K562 (cell line): ENCODE data around the gene CTPS2. TPM values are rescaled to one million over a fixed set of nuclear protein-coding genes. Genes with fewer than 3 reads are reported as not detected.
A peak's percentile ranks its signal among the peaks of the same experiment; 100 is the strongest.

Experiments used
- ATAC-seq: fragments of 200-7000 bp; cut with Tn5 transposase; 3 replicates; pipeline ENCODE4 v1.9.1; 2020; ENCODE audit warnings: moderate library complexity
- BruUV-seq: library from RNA; stranded (reverse); fragments of 400-500 nt; replicated peaks from 2 replicates; lab custom pipeline; 2021; lab: Mats Ljungman, UMichigan
- CTCF ChIA-PET: fragments of 300-600 bp; formaldehyde crosslinking; extraction: SDS; loops from one replicate; lab custom pipeline; 2021; ENCODE audit warnings: low intra/inter-chr PET ratio; lab: Yijun Ruan, JAX
- POLR2A ChIA-PET: fragments of 300-600, 350-650 bp; sonication (Branson Sonifier 250); formaldehyde crosslinking; extraction: SDS; loops from one replicate; lab custom pipeline; 2021; ENCODE audit warnings: antibody characterized with exemption, inconsistent platforms; lab: Yijun Ruan, JAX
- DNase-seq, 4 experiments: peaks; one replicate each; pipeline versions ENCODE4 v3.0.0 to v3.0.0-alpha.2; 2011 to 2018; ENCODE audit warnings: low spot score in 3 of 4, mixed read lengths in 3 of 4; ENCODE audit errors: extremely low read depth in 1 of 4
- FAIRE-seq: peaks from 2 replicates; lab custom pipeline; 2011; peaks lifted over from hg19 to GRCh38; lab: Jason Lieb, UNC
- H2AFZ ChIP-seq: 2 replicates; pipeline ENCODE4 v1.6.0; 2011; ENCODE audit warnings: low read depth, low read length, control low read depth, inconsistent platforms
- H3K27ac ChIP-seq: fragments of 200-600 bp; 3 replicates; pipeline ENCODE4 v1.8.0; 2011; ENCODE audit warnings: low read depth, mild to moderate bottlenecking, control low read depth, inconsistent platforms, low read length, moderate library complexity, mixed read lengths; ENCODE audit errors: extremely low read depth
- H3K27me3 ChIP-seq, 2 experiments: fragments of 300-600 bp in 1 of 2; 2 replicates in 1 of 2; 3 replicates in 1 of 2; pipeline versions ENCODE4 v1.6.0 to v1.8.0; 2011; ENCODE audit warnings: inconsistent platforms in 2 of 2, low read length in 2 of 2, mild to moderate bottlenecking in 1 of 2, mixed read lengths in 1 of 2, moderate library complexity in 1 of 2; ENCODE audit not compliant: control insufficient read depth in 2 of 2, insufficient read depth in 2 of 2
- H3K36me3 ChIP-seq: fragments of 300-600 bp; 3 replicates; pipeline ENCODE4 v1.8.0; 2011; ENCODE audit warnings: mild to moderate bottlenecking, low read length, inconsistent platforms; ENCODE audit not compliant: control insufficient read depth, insufficient read depth
- H3K4me1 ChIP-seq, 2 experiments: fragments of 200-600 bp in 1 of 2; replicated peaks in 1 of 2; 2 replicates in 1 of 2; 3 replicates in 1 of 2; pipeline versions ENCODE4 v1.5.1 to v1.8.0; 2011; ENCODE audit warnings: inconsistent platforms in 2 of 2, low read length in 2 of 2, mild to moderate bottlenecking in 1 of 2, mixed read lengths in 1 of 2, moderate library complexity in 1 of 2; ENCODE audit not compliant: control insufficient read depth in 2 of 2, insufficient read depth in 2 of 2
- H3K4me2 ChIP-seq: 2 replicates; pipeline ENCODE4 v1.6.1; 2011; ENCODE audit warnings: low read length, control low read depth, inconsistent platforms, mixed read lengths; ENCODE audit not compliant: insufficient read depth
- H3K4me3 ChIP-seq: fragments of 200-600 bp; sonication (generic), shearing (Covaris generic); 2 replicates; pipeline ENCODE4 v1.5.1; 2016; ENCODE audit warnings: control low read depth, inconsistent platforms
- H3K79me2 ChIP-seq: fragments of 200-600 bp; 3 replicates; pipeline ENCODE4 v1.8.0; 2011; ENCODE audit warnings: low read length, inconsistent platforms; ENCODE audit not compliant: control insufficient read depth, insufficient read depth
- H3K9ac ChIP-seq, 2 experiments: 2 replicates each; pipeline versions ENCODE4 v1.6.0 to v1.6.1; 2011; ENCODE audit warnings: low read depth in 2 of 2, low read length in 2 of 2, control low read depth in 1 of 2, inconsistent platforms in 1 of 2, mild to moderate bottlenecking in 1 of 2, mixed read lengths in 1 of 2; ENCODE audit not compliant: insufficient read depth in 1 of 2
- H3K9me1 ChIP-seq: one replicate; pipeline ENCODE4 v1.6.0; 2011; ENCODE audit warnings: inconsistent platforms, mild to moderate bottlenecking, low read length, moderate library complexity; ENCODE audit not compliant: control insufficient read depth, insufficient read depth
- H3K9me3 ChIP-seq: replicated peaks from 2 replicates; pipeline ENCODE4 v1.5.1; 2011; ENCODE audit warnings: low read depth, low read length, inconsistent platforms; ENCODE audit not compliant: control insufficient read depth, insufficient read depth
- H4K20me1 ChIP-seq: replicated peaks from 2 replicates; pipeline ENCODE4 v1.6.1; 2011; ENCODE audit warnings: low read length, inconsistent platforms, mixed read lengths; ENCODE audit not compliant: control insufficient read depth, insufficient read depth
- ASH1L ChIP-seq: fragments of 450-650 bp; IDR thresholded peaks from 2 replicates; pipeline ENCODE4 v1.6.1; 2018; ENCODE audit warnings: borderline replicate concordance, mild to moderate bottlenecking, low read depth; ENCODE audit not compliant: partially characterized antibody
- EP300 ChIP-seq: IDR thresholded peaks from 2 replicates; pipeline ENCODE4 v1.6.1; 2012; ENCODE audit warnings: low read length, improper control_type of control experiment
- EWSR1 ChIP-seq: fragments of 450-650 bp; IDR thresholded peaks from 2 replicates; pipeline ENCODE4 v1.6.1; 2018; ENCODE audit warnings: borderline replicate concordance, mild to moderate bottlenecking, low read depth, moderate library complexity; ENCODE audit not compliant: partially characterized antibody
- HDAC6 ChIP-seq: IDR thresholded peaks from 2 replicates; pipeline ENCODE4 v1.6.1; 2012; ENCODE audit warnings: low read depth, mild to moderate bottlenecking, control low read depth, inconsistent platforms, low read length, moderate library complexity
- KLF10 ChIP-seq: fragments of 250-450 bp; sonication (Bioruptor Pico); IDR thresholded peaks from 2 replicates; pipeline ENCODE4 v1.6.1; 2021; ENCODE audit warnings: matching md5 sums
- LEF1 ChIP-seq: fragments of 450-650 bp; IDR thresholded peaks from 2 replicates; pipeline ENCODE4 v1.6.1; 2016; ENCODE audit warnings: mild to moderate bottlenecking
- NELFE ChIP-seq: IDR thresholded peaks from 2 replicates; pipeline ENCODE4 v1.6.1; 2011; ENCODE audit warnings: mild to moderate bottlenecking; ENCODE audit not compliant: insufficient read depth, insufficient read length
- POLR3A ChIP-seq: IDR thresholded peaks from 2 replicates; pipeline ENCODE4 v1.6.1; 2011; ENCODE audit warnings: borderline replicate concordance, mild to moderate bottlenecking, moderate library complexity; ENCODE audit not compliant: insufficient read length, insufficient read depth; ENCODE audit errors: extremely low read depth
- RAD21 ChIP-seq, 2 experiments: fragments of 250-450 bp in 1 of 2; fragments of 450-650 bp in 1 of 2; sonication (Bioruptor Pico) in 1 of 2; formaldehyde crosslinking in 1 of 2; IDR thresholded peaks in 1 of 2; conservative IDR thresholded peaks in 1 of 2; 2 replicates each; pipeline versions ENCODE4 v1.4.0 to v1.8.0; 2020 to 2022; ENCODE audit warnings: mild to moderate bottlenecking in 2 of 2, moderate library complexity in 1 of 2
- RAD51 ChIP-seq: fragments of 450-650 bp; IDR thresholded peaks from 2 replicates; pipeline ENCODE4 v1.7.1; 2016; ENCODE audit warnings: low read depth, mild to moderate bottlenecking, borderline replicate concordance
- SMARCE1 ChIP-seq: fragments of 450-650 bp; IDR thresholded peaks from 2 replicates; pipeline ENCODE4 v1.7.1; 2016; ENCODE audit warnings: mild to moderate bottlenecking
- SREBF2 ChIP-seq: sonication (generic); formaldehyde crosslinking; IDR thresholded peaks from 2 replicates; pipeline ENCODE4 v1.4.0; 2020; ENCODE audit warnings: mild to moderate bottlenecking, missing genetic modification reagents
- STAG1 ChIP-seq: sonication (generic); formaldehyde crosslinking; IDR thresholded peaks from 2 replicates; pipeline ENCODE4 v1.5.0; 2020; ENCODE audit warnings: missing genetic modification reagents, borderline replicate concordance
- ZNF174 ChIP-seq: fragments of 250-450 bp; sonication (Bioruptor Pico); IDR thresholded peaks from 2 replicates; pipeline ENCODE4 v1.4.0; 2020; ENCODE audit warnings: mild to moderate bottlenecking
- ZNF274 ChIP-seq: IDR thresholded peaks from 2 replicates; pipeline ENCODE4 v1.6.1; 2011; ENCODE audit warnings: low read depth, mild to moderate bottlenecking, low read length, moderate library complexity, borderline replicate concordance
- WGBS: fragments of 100-300 bp; shearing (Covaris generic); methylation state at CpG from one replicate; pipeline ENCODE4 v1.1.6; 2016; ENCODE audit warnings: low coverage, mixed read lengths; ENCODE audit not compliant: insufficient coverage; ENCODE audit errors: missing lambda C conversion rate; 5-methylcytosine and 5-hydroxymethylcytosine counted together
- in situ Hi-C: fragments of 300-500 bp; cut with MboI; formaldehyde crosslinking; loops from 4 replicates; pipeline ENCODE4 v1.15.0; 2018; ENCODE audit warnings: inconsistent platforms, mixed read lengths
- intact Hi-C: fragments of 100-400 bp; cut with micrococcal nuclease; formaldehyde crosslinking; loops from 2 replicates; pipeline ENCODE4 v1.14.2; 2022
- polyA plus RNA-seq, 8 experiments: library from polyadenylated mRNA; depleted of rRNA in 4 of 8; stranded (reverse) in 5 of 8; unstranded in 3 of 8; fragments of >200 nt; fragmentation: Nextera tagmentation in 2 of 8; fragmentation: Illumina TruSeq in 1 of 8; extraction: Ambion mirVana in 2 of 8; extraction: Trizol in 1 of 8; gene quantifications; 2 replicates each; pipeline versions ENCODE4 v1.2.1 to v1.2.3, GENCODE V29; 2011 to 2014; ENCODE audit warnings: inconsistent platforms in 1 of 8, missing spikeins in 1 of 8
- total RNA-seq, 7 experiments: library from RNA; depleted of rRNA in 6 of 7; stranded (reverse); fragments of >200 nt in 6 of 7; fragmentation: Illumina TruSeq in 2 of 7; extraction: Trizol in 2 of 7; gene quantifications; 2 replicates each; pipeline versions ENCODE4 v1.2.1 to v1.2.3, GENCODE V29; 2011 to 2021; ENCODE audit warnings: low replicate concordance in 1 of 7
- TF ChIP-seq, protein P1 (sequence below): fragments of 450-650 bp; IDR thresholded peaks from 2 replicates; pipeline ENCODE4 v1.6.1; 2016; ENCODE audit warnings: borderline replicate concordance
- TF ChIP-seq, protein P2 (sequence below): fragments of 450-650 bp; conservative IDR thresholded peaks from 2 replicates; pipeline ENCODE4 v1.6.1; 2016; ENCODE audit warnings: missing genetic modification characterization, low read depth, mild to moderate bottlenecking, missing compliant biosample characterization, moderate library complexity
- TF ChIP-seq, protein P3 (sequence below): sonication (generic); formaldehyde crosslinking; IDR thresholded peaks from 2 replicates; pipeline ENCODE4 v1.5.0; 2020; ENCODE audit warnings: missing genetic modification reagents
- TF ChIP-seq, protein P4 (sequence below): sonication (generic); formaldehyde crosslinking; IDR thresholded peaks from 2 replicates; pipeline ENCODE4 v1.8.0; 2022; ENCODE audit warnings: missing genetic modification reagents, mild to moderate bottlenecking, moderate library complexity, borderline replicate concordance

Gene CTPS2
- total and polyA plus RNA-seq, 9 of the 15 experiments (the other 6 are each of a cell fraction or from before 2014, with no cell fraction given) = 5.4 to 19.5 (median 14.1) TPM

- H3K27me3 ChIP-seq = no peaks in the 10 kb centered on the region
- ATAC-seq (no peak), DNase-seq (peak in 2 of 4 experiments; percentile 27 to 38), FAIRE-seq (peak; percentile 90)
- no peaks in the 10 kb centered on the region for H3K36me3 ChIP-seq
- no peak overlapping the region for H3K4me3 ChIP-seq
- CTCF ChIA-PET = no interaction called here
- intact Hi-C loops (no loop called here), in situ Hi-C loops (no loop called here)
- peak overlapping the region; percentile 71; the same call in 1 of the 2 replicates for H2AFZ ChIP-seq
- POLR2A ChIA-PET = no interaction called here
- H3K27ac ChIP-seq = peak overlapping the region; percentile 83
- BruUV-seq = no TSS peak
- no peaks in the 10 kb centered on the region for H3K9me3 ChIP-seq
- 0% methylated on average over 4 of the region's 4 CpGs for WGBS
- peak overlapping the region in 1 of 2 experiments; percentile 59; a peak in 2 of 4 replicates for H3K9ac ChIP-seq
- H3K79me2 ChIP-seq = no peaks in the 10 kb centered on the region
- H3K9me1 ChIP-seq = no peaks in the 10 kb centered on the region
- H3K4me1 ChIP-seq = peaks cover 10 to 24% of the 10 kb centered on the region in 2 experiments; a peak in 4 of 5 replicates
- no peaks in the 10 kb centered on the region for H4K20me1 ChIP-seq
- peak overlapping the region; percentile 20; the same call in 1 of the 2 replicates for H3K4me2 ChIP-seq
- TF ChIP-seq RAD51 = no peak
- peak; percentile 63; the same call in 1 of the 2 replicates for TF ChIP-seq SMARCE1
- TF ChIP-seq ASH1L = no peak
- no peak for TF ChIP-seq EWSR1
- TF ChIP-seq LEF1 = peak; percentile 26; the same call in 1 of the 2 replicates
- TF ChIP-seq ZNF174 = no peak
- no peak for TF ChIP-seq RAD21 (CRISPR knock-in tag; conservative IDR thresholded peaks at IDR 0.05 in 1 of 2, IDR thresholded peaks at IDR 0.05 in 1 of 2)
- TF ChIP-seq NELFE = no peak
- TF ChIP-seq, protein P1, sequence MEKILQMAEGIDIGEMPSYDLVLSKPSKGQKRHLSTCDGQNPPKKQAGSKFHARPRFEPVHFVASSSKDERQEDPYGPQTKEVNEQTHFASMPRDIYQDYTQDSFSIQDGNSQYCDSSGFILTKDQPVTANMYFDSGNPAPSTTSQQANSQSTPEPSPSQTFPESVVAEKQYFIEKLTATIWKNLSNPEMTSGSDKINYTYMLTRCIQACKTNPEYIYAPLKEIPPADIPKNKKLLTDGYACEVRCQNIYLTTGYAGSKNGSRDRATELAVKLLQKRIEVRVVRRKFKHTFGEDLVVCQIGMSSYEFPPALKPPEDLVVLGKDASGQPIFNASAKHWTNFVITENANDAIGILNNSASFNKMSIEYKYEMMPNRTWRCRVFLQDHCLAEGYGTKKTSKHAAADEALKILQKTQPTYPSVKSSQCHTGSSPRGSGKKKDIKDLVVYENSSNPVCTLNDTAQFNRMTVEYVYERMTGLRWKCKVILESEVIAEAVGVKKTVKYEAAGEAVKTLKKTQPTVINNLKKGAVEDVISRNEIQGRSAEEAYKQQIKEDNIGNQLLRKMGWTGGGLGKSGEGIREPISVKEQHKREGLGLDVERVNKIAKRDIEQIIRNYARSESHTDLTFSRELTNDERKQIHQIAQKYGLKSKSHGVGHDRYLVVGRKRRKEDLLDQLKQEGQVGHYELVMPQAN = no peak
- TF ChIP-seq EP300 = peak; percentile 64; the same call in 1 of the 2 replicates
- TF ChIP-seq POLR3A = no peak
- no peak for TF ChIP-seq ZNF274
- TF ChIP-seq SREBF2 (CRISPR knock-in tag) = no peak
- TF ChIP-seq, protein P2, sequence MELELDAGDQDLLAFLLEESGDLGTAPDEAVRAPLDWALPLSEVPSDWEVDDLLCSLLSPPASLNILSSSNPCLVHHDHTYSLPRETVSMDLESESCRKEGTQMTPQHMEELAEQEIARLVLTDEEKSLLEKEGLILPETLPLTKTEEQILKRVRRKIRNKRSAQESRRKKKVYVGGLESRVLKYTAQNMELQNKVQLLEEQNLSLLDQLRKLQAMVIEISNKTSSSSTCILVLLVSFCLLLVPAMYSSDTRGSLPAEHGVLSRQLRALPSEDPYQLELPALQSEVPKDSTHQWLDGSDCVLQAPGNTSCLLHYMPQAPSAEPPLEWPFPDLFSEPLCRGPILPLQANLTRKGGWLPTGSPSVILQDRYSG = no peak
- TF ChIP-seq, protein P3, sequence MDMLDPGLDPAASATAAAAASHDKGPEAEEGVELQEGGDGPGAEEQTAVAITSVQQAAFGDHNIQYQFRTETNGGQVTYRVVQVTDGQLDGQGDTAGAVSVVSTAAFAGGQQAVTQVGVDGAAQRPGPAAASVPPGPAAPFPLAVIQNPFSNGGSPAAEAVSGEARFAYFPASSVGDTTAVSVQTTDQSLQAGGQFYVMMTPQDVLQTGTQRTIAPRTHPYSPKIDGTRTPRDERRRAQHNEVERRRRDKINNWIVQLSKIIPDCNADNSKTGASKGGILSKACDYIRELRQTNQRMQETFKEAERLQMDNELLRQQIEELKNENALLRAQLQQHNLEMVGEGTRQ (CRISPR knock-in tag) = no peak
- TF ChIP-seq HDAC6 = no peak
- TF ChIP-seq STAG1 (CRISPR knock-in tag) = no peak
- TF ChIP-seq KLF10 (CRISPR knock-in tag) = no peak
- TF ChIP-seq, protein P4, sequence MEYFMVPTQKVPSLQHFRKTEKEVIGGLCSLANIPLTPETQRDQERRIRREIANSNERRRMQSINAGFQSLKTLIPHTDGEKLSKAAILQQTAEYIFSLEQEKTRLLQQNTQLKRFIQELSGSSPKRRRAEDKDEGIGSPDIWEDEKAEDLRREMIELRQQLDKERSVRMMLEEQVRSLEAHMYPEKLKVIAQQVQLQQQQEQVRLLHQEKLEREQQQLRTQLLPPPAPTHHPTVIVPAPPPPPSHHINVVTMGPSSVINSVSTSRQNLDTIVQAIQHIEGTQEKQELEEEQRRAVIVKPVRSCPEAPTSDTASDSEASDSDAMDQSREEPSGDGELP = no peak
Measured at GRCh38 chrX:16633754-16634153, 78.7 kb downstream of the CTPS2 start.
